HG03521 (cell line): Measurements from ENCODE around the gene SIRPB1.
"Not testable (repeated sequence)": the region's sequence is repeated elsewhere in the genome, so short reads cannot be mapped to it uniquely, and the experiment has no call there.

ENCODE experiments used
- ATAC-seq: cut with Tn5 transposase; IDR thresholded peaks from one replicate; pipeline ENCODE4 v1.9.1; 2021; ENCODE audit warnings: mild to moderate bottlenecking, moderate library complexity; ENCODE audit not compliant: unreplicated experiment

Gene SIRPB1

GRCh38 chr20:1600736-1601135 is 19.1 kb downstream of the SIRPB1 start:
- no peak for ATAC-seq

DNA sequence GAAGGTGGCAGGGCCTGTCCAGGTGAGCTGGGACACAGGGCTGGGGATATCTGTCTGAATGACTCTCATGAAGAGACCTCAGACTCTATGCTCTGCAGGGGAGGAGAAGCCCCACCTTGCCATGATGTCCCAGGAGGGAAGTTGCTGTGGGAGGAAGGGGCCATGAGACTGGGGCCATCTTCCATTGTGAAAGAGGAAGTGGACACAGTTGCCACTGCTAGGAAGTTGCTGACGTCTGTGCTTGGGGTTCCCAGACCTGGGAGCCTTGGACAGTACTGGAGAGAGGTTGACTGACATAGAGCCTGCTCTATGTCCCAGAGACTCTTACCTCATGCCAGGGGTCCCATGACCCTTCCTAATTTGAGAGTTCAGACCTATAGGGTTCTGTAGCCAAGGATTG is 24.5 kb downstream of the SIRPB1 start:
- ATAC-seq: no peak

- no peak for ATAC-seq
Measured at GRCh38 chr20:1588533-1589460, 31.0 kb downstream of the SIRPB1 start.

- no peak for ATAC-seq
Measured at GRCh38 chr20:1587781-1588532, 31.9 kb downstream of the SIRPB1 start.

- no peak for ATAC-seq
Measured at GRCh38 chr20:1579488-1579887, 40.3 kb downstream of the SIRPB1 start.

- ATAC-seq: no peak
Measured at GRCh38 chr20:1577906-1578305, 41.9 kb downstream of the SIRPB1 start.

- not testable (repeated sequence) for ATAC-seq
Measured at GRCh38 chr20:1577313-1577712, 42.5 kb downstream of the SIRPB1 start.

DNA sequence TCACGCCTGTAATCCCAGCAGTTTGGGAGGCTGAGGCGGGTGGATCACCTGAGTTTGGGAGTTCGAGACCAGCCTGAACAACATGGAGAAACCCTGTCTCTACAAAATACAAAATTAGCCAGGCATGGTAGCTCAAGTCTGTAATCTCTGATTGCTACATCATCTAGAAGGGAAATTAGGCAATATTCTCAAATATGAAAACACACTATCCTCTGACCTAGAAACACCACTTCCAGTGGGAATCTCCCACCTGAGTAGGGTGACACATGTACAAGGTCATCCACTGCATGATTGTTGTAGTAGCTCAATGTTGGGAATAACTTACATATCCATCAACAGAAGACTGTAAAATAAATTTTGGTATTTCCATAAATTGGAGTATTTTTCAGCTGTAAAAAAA is 43.2 kb downstream of the SIRPB1 start:
- no peak for ATAC-seq

DNA sequence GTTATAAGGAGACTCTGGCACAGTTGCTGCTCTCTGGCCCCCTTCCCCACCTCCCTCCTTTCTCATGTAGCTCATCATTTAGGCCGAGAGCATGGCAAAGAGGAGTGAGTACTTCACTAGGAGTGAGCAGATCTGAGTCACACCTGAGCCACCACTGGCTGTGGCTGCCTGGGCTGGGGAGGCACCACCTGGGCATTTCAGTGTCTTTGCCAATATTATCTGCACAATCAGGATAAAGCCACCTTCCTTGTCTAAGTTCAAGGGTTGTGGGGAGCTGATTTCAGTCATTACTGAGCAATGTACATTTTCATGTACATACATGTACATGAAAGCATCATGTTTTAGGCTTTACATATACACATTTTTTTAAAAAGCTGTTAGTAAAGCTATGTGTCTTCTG is 43.8 kb downstream of the SIRPB1 start:
- ATAC-seq: not testable (repeated sequence)

DNA sequence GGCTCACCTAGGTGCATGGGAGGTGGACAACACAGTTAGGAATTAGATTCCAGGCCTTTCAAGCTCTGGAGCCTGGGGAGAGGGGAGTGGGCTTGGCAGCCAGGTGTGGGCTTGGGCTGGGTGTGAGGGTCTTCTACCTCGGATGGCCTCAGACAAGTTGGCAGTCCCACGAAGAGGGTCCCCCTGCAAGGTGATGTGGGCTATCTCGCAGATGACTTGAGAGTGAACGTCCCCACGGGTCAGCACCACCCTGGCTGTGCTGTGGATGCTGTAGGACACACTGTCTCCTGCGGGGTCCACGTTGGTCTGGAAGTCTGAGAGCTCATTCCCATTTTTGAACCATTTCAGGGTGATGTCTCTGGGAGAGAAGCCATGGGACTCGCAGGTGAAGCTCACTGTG is 48.2 kb downstream of the SIRPB1 start:
- not testable (repeated sequence) for ATAC-seq
